Lower leg skin (tissue), 3 donors: ENCODE data around the gene SELENOM.

Experiments used
- CTCF ChIP-seq, 3 donors: fragments of 450-650 bp; IDR thresholded peaks; one replicate each; pipeline ENCODE4 v1.5.1; 2016; ENCODE audit warnings: antibody characterized with exemption in 3 of 3, mild to moderate bottlenecking in 3 of 3, moderate library complexity in 2 of 3
- POLR2A ChIP-seq, 2 donors: fragments of 450-650 bp; IDR thresholded peaks; one replicate each; pipeline ENCODE4 v1.6.1; 2016 to 2017; ENCODE audit warnings: antibody characterized with exemption in 2 of 2, mild to moderate bottlenecking in 1 of 2, moderate library complexity in 1 of 2

- TF ChIP-seq CTCF (IDR thresholded peaks at IDR 0.05) (no peak), POLR2A (IDR thresholded peaks at IDR 0.05) (no peak)
Measured at GRCh38 chr22:31087744-31088215, 19.6 kb downstream of the SELENOM start.
